Neuronal stem cell (in vitro differentiated cells): ENCODE results near the gene PSAP.

Source experiments
- DNase-seq: peaks from one replicate; pipeline ENCODE4 v3.0.0-alpha.2; 2013; ENCODE audit warnings: low spot score
- H2AFZ ChIP-seq: one replicate; pipeline ENCODE4 v1.6.1; 2013; ENCODE audit warnings: mild to moderate bottlenecking, low read length, inconsistent platforms
- H2AK5ac ChIP-seq: 2 replicates; pipeline ENCODE4 v1.6.1; 2013; ENCODE audit warnings: low read depth, mild to moderate bottlenecking, inconsistent platforms, low read length, moderate library complexity, mixed read lengths
- H2BK120ac ChIP-seq: 2 replicates; pipeline ENCODE4 v1.6.1; 2013; ENCODE audit warnings: low read depth, mild to moderate bottlenecking, inconsistent platforms, low read length, moderate library complexity, mixed read lengths
- H2BK12ac ChIP-seq: one replicate; pipeline ENCODE4 v1.6.1; 2013; ENCODE audit warnings: low read length, inconsistent platforms
- H2BK15ac ChIP-seq: 2 replicates; pipeline ENCODE4 v1.6.1; 2013; ENCODE audit warnings: mild to moderate bottlenecking, low read length, inconsistent platforms, mixed read lengths
- H2BK5ac ChIP-seq: one replicate; pipeline ENCODE4 v1.6.1; 2013; ENCODE audit warnings: inconsistent platforms, mild to moderate bottlenecking, low read length, moderate library complexity
- H3K14ac ChIP-seq: one replicate; pipeline ENCODE4 v1.6.1; 2013; ENCODE audit warnings: low read length, inconsistent platforms
- H3K18ac ChIP-seq: 2 replicates; pipeline ENCODE4 v1.6.1; 2013; ENCODE audit warnings: low read length, inconsistent platforms
- H3K23ac ChIP-seq: 2 replicates; pipeline ENCODE4 v1.6.1; 2013; ENCODE audit warnings: low read depth, mild to moderate bottlenecking, mixed read lengths, low read length, inconsistent platforms; ENCODE audit not compliant: poor library complexity
- H3K27ac ChIP-seq: replicated peaks from 3 replicates; pipeline ENCODE4 v1.5.1; 2013; ENCODE audit warnings: low read length, inconsistent platforms
- H3K27me3 ChIP-seq, 3 experiments: 2 replicates each; pipeline ENCODE4 v1.6.1; 2013; ENCODE audit warnings: low read length in 3 of 3, mild to moderate bottlenecking in 2 of 3, inconsistent platforms in 1 of 3, low read depth in 1 of 3, mixed read lengths in 1 of 3, moderate library complexity in 1 of 3; ENCODE audit not compliant: control insufficient read depth in 3 of 3, insufficient read depth in 3 of 3
- H3K36me3 ChIP-seq, 2 donors: replicated peaks in 1 of 2; 2 replicates each; pipeline ENCODE4 v1.6.1; 2013; ENCODE audit warnings: low read length in 2 of 2; ENCODE audit not compliant: control insufficient read depth in 2 of 2, insufficient read depth in 2 of 2
- H3K4ac ChIP-seq: 2 replicates; pipeline ENCODE4 v1.6.1; 2013; ENCODE audit warnings: inconsistent platforms, mild to moderate bottlenecking, low read length, moderate library complexity
- H3K4me1 ChIP-seq, 2 donors: 1 replicate in 1 of 2; 2 replicates in 1 of 2; pipeline ENCODE4 v1.6.1; 2013; ENCODE audit warnings: low read length in 2 of 2, low read depth in 1 of 2; ENCODE audit not compliant: control insufficient read depth in 2 of 2, insufficient read depth in 1 of 2
- H3K4me2 ChIP-seq: one replicate; pipeline ENCODE4 v1.6.1; 2013; ENCODE audit warnings: mild to moderate bottlenecking, low read length, inconsistent platforms; ENCODE audit not compliant: insufficient read depth, poor library complexity, severe bottlenecking
- H3K4me3 ChIP-seq, 2 donors: 2 replicates each; pipeline ENCODE4 v1.5.1; 2013; ENCODE audit warnings: low read length in 2 of 2, mild to moderate bottlenecking in 2 of 2, inconsistent platforms in 1 of 2, moderate library complexity in 1 of 2
- H3K79me1 ChIP-seq: one replicate; pipeline ENCODE4 v1.6.1; 2013; ENCODE audit warnings: low read depth, mild to moderate bottlenecking, inconsistent platforms, low read length, moderate library complexity
- H3K9ac ChIP-seq: one replicate; pipeline ENCODE4 v1.6.1; 2013; ENCODE audit warnings: mild to moderate bottlenecking, low read depth, low read length, inconsistent platforms; ENCODE audit not compliant: poor library complexity
- H3K9me3 ChIP-seq, 2 donors: replicated peaks in 1 of 2; 2 replicates each; pipeline versions ENCODE3 to v1.6.1; 2013; ENCODE audit warnings: low read length in 2 of 2, mild to moderate bottlenecking in 2 of 2, inconsistent platforms in 1 of 2, low read depth in 1 of 2, mixed read lengths in 1 of 2, moderate library complexity in 1 of 2; ENCODE audit not compliant: control insufficient read depth in 2 of 2, insufficient read depth in 1 of 2
- H4K8ac ChIP-seq: one replicate; pipeline ENCODE4 v1.6.1; 2013; ENCODE audit warnings: low read depth, mild to moderate bottlenecking, inconsistent platforms, low read length, moderate library complexity
- H4K91ac ChIP-seq: one replicate; pipeline ENCODE4 v1.6.1; 2013; ENCODE audit warnings: low read length, low read depth, mild to moderate bottlenecking, inconsistent platforms; ENCODE audit not compliant: poor library complexity
- WGBS, 2 donors: extraction: QIAGEN DNeasy Blood & Tissue Kit; methylation state at CpG; one replicate each; pipeline ENCODE4 v1.1.7; 2013; ENCODE audit warnings: missing lambda C conversion rate in 2 of 2, mixed read lengths in 1 of 2; ENCODE audit not compliant: insufficient read length in 2 of 2, insufficient replicate concordance in 1 of 2; ENCODE audit errors: extremely low coverage in 2 of 2; 5-methylcytosine and 5-hydroxymethylcytosine counted together

The PSAP gene

DNA sequence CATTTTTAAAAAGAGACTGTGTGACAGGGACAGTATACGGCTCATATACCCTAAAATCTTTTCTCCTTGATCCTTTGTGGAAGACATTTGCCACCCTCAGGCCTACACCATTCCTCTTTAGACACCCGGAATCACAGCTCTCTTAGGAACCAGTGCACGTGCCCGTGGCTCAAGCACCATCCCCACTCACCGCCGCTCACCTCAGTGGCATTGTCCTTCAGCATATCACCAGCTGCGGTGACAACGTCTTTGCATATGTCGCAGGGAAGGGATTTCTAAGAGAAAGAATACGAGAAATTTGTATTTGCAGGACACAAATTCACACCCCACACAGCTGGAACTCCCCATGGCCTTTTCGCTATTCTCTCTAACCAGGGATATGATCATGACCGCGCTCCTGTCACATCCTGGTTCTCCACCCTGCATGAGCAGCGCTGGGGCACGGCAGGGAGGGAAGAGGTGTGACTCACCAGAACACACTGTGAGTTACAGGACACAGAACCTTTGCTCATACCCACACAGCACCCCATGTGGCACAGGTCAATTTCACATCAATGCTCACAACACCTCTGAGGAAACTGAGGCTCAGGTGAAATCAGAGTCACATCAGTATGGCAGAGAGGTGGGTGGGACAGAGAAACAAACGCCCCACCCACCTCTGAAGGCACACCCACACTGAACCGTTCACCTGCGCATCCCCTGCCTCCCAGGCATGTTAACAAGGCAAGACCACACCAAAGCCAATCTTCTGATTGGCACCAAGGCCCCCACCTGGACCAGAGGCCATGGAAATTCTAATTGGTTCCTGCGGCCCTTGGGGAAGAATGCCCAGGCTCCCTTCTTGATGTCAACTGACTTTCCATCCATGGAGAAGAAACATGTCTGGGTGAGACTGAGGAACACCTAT, 19.2 kb downstream of the PSAP start:
- no peak overlapping the region for H3K23ac ChIP-seq
- no CpG with 5 or more reads among the region's 19 CpGs for WGBS, 2 donors

GRCh38 chr10:71830726-71831125, 20.3 kb downstream of the PSAP start:
- H3K4me1 ChIP-seq = peaks cover under 1 to 5% of the 10 kb centered on the region in 2 donors
- H2AK5ac ChIP-seq = no peak overlapping the region
- H3K23ac ChIP-seq = no peak overlapping the region
- no peak overlapping the region for H3K14ac ChIP-seq
- H4K8ac ChIP-seq = no peak overlapping the region
- no peak overlapping the region for H3K4ac ChIP-seq
- H3K9me3 ChIP-seq = no peaks in the 10 kb centered on the region
- no peak overlapping the region for H2BK12ac ChIP-seq
- no peak overlapping the region for H3K18ac ChIP-seq
- H3K36me3 ChIP-seq = peaks cover 45 to 84% of the 10 kb centered on the region in 2 donors
- no peak overlapping the region for H3K27ac ChIP-seq
- DNase-seq = no peak
- H2BK120ac ChIP-seq = no peak overlapping the region
- H3K9ac ChIP-seq = no peak overlapping the region
- no CpG with 5 or more reads among the region's 4 CpGs for WGBS, 2 donors
- H3K27me3 ChIP-seq = no peaks in the 10 kb centered on the region
- H3K4me3 ChIP-seq = no peak overlapping the region
- peaks cover 14% of the 10 kb centered on the region for H3K79me1 ChIP-seq
- no peak overlapping the region for H2AFZ ChIP-seq
- no peak overlapping the region for H2BK5ac ChIP-seq
- no peak overlapping the region for H4K91ac ChIP-seq
- no peak overlapping the region for H3K4me2 ChIP-seq
- no peak overlapping the region for H2BK15ac ChIP-seq

More for the DNA sequence above, 19.2 kb downstream of the PSAP start:
- no peak overlapping the region for H2AFZ ChIP-seq
- H2BK12ac ChIP-seq = no peak overlapping the region
- no peak overlapping the region for H3K4ac ChIP-seq
- H2AK5ac ChIP-seq = no peak overlapping the region
- H3K79me1 ChIP-seq = peaks cover 18% of the 10 kb centered on the region
- H2BK15ac ChIP-seq = no peak overlapping the region
- no peaks in the 10 kb centered on the region for H3K27me3 ChIP-seq
- no peak overlapping the region for H3K4me3 ChIP-seq
- no peak overlapping the region for H3K27ac ChIP-seq
- no peak overlapping the region for H2BK5ac ChIP-seq
- no peak overlapping the region for H4K91ac ChIP-seq
- no peak overlapping the region for H4K8ac ChIP-seq
- peaks cover 11 to 17% of the 10 kb centered on the region in 2 donors for H3K4me1 ChIP-seq
- no peak overlapping the region for H2BK120ac ChIP-seq
- H3K18ac ChIP-seq = no peak overlapping the region
- H3K9me3 ChIP-seq = no peaks in the 10 kb centered on the region
- H3K36me3 ChIP-seq = peaks cover 40 to 72% of the 10 kb centered on the region in 2 donors
- H3K14ac ChIP-seq = no peak overlapping the region
- no peak for DNase-seq
- H3K4me2 ChIP-seq = no peak overlapping the region
- H3K9ac ChIP-seq = no peak overlapping the region

GRCh38 chr10:71829896-71830295, 21.2 kb downstream of the PSAP start:
- H3K4ac ChIP-seq = no peak overlapping the region
- no peak overlapping the region for H3K9ac ChIP-seq
- H3K27me3 ChIP-seq = no peaks in the 10 kb centered on the region
- H4K91ac ChIP-seq = no peak overlapping the region
- H3K4me1 ChIP-seq = no peaks in the 10 kb centered on the region
- H2BK15ac ChIP-seq = no peak overlapping the region
- no peak overlapping the region for H3K14ac ChIP-seq
- no peak overlapping the region for H2AK5ac ChIP-seq
- H2AFZ ChIP-seq = no peak overlapping the region
- no peak overlapping the region for H3K23ac ChIP-seq
- no peak overlapping the region for H4K8ac ChIP-seq
- peaks cover 53 to 92% of the 10 kb centered on the region in 2 donors for H3K36me3 ChIP-seq
- no peak overlapping the region for H3K4me3 ChIP-seq
- H2BK120ac ChIP-seq = no peak overlapping the region
- DNase-seq = no peak
- no peak overlapping the region for H3K27ac ChIP-seq
- no peak overlapping the region for H2BK12ac ChIP-seq
- no peaks in the 10 kb centered on the region for H3K9me3 ChIP-seq
- no CpG with 5 or more reads among the region's 5 CpGs for WGBS, 2 donors
- H2BK5ac ChIP-seq = no peak overlapping the region
- H3K79me1 ChIP-seq = peaks cover 14% of the 10 kb centered on the region
- no peak overlapping the region for H3K4me2 ChIP-seq
- no peak overlapping the region for H3K18ac ChIP-seq

GRCh38 chr10:71829171-71829570, 21.9 kb downstream of the PSAP start:
- H3K79me1 ChIP-seq = peaks cover 14% of the 10 kb centered on the region
- H2AFZ ChIP-seq = no peak overlapping the region
- no peak overlapping the region for H3K4ac ChIP-seq
- H3K18ac ChIP-seq = no peak overlapping the region
- H2BK120ac ChIP-seq = no peak overlapping the region
- no peak overlapping the region for H3K9ac ChIP-seq
- H2BK5ac ChIP-seq = no peak overlapping the region
- H2BK12ac ChIP-seq = no peak overlapping the region
- DNase-seq = no peak
- peaks cover 55 to 95% of the 10 kb centered on the region in 2 donors for H3K36me3 ChIP-seq
- no peak overlapping the region for H4K91ac ChIP-seq
- H3K4me1 ChIP-seq = no peaks in the 10 kb centered on the region
- no peak overlapping the region for H3K27ac ChIP-seq
- no peak overlapping the region for H2AK5ac ChIP-seq
- no peak overlapping the region for H3K14ac ChIP-seq
- no peak overlapping the region for H4K8ac ChIP-seq
- no peak overlapping the region for H3K4me3 ChIP-seq
- H3K4me2 ChIP-seq = no peak overlapping the region
- no peak overlapping the region for H2BK15ac ChIP-seq
- H3K23ac ChIP-seq = no peak overlapping the region
- no CpG with 5 or more reads among the region's 5 CpGs for WGBS, 2 donors
- H3K27me3 ChIP-seq = no peaks in the 10 kb centered on the region
- no peaks in the 10 kb centered on the region for H3K9me3 ChIP-seq
